Right lobe of liver (tissue), 6 donors: ENCODE data around the gene OR2T4. TPM values are rescaled to one million over a fixed set of nuclear protein-coding genes. Genes with fewer than 3 reads are reported as not detected.

Source experiments
- ATAC-seq, 4 donors: fragments of 200-7000 bp; cut with Tn5 transposase; one replicate each; pipeline ENCODE4 v1.9.1; 2020; ENCODE audit warnings: mild to moderate bottlenecking in 4 of 4, moderate library complexity in 4 of 4
- DNase-seq, 3 donors: peaks; one replicate each; pipeline ENCODE4 v3.0.0-alpha.2; 2020
- H3K27ac ChIP-seq, 3 donors: fragments of 200-600 bp; one replicate each; pipeline ENCODE4 v1.8.0; 2022
- H3K27me3 ChIP-seq, 2 donors: fragments of 200-600 bp; one replicate each; pipeline ENCODE4 v1.8.0; 2022
- H3K36me3 ChIP-seq, 4 donors: fragments of 200-600 bp; sonication (generic) in 1 of 4; one replicate each; pipeline versions ENCODE4 v1.5.1 to v1.8.0; 2017 to 2022; ENCODE audit warnings: control low read depth in 1 of 4
- H3K4me1 ChIP-seq, 4 donors: fragments of 200-600 bp; sonication (generic) in 1 of 4; one replicate each; pipeline versions ENCODE4 v1.5.1 to v1.8.0; 2017 to 2022; ENCODE audit warnings: control low read depth in 1 of 4
- H3K4me3 ChIP-seq, 3 donors: fragments of 200-600 bp; one replicate each; pipeline ENCODE4 v1.8.0; 2022
- H3K9me3 ChIP-seq, 4 donors: fragments of 200-600 bp; sonication (generic) in 1 of 4; one replicate each; pipeline versions ENCODE4 v1.5.1 to v1.8.0; 2017 to 2022; ENCODE audit warnings: control low read depth in 1 of 4
- POLR2A ChIP-seq: fragments of 450-650 bp; IDR thresholded peaks from one replicate; pipeline ENCODE4 v1.6.1; 2017; ENCODE audit warnings: antibody characterized with exemption, mild to moderate bottlenecking
- WGBS: methylation state at CpG from one replicate; pipeline ENCODE4 v1.1.6; 2018; ENCODE audit warnings: low coverage, low lambda C conversion rate; ENCODE audit not compliant: insufficient coverage; ENCODE audit errors: missing lambda C conversion rate; 5-methylcytosine and 5-hydroxymethylcytosine counted together
- intact Hi-C, 2 donors: fragments of 100-400 bp; cut with DNase I; formaldehyde crosslinking; loops; one replicate each; pipeline versions ENCODE4 v1.11.2 to v1.14.1; 2022
- long read RNA-seq: library from polyadenylated mRNA; unstranded; transcript quantifications from one replicate; pipeline ENCODE4 v2.0.0, GENCODE V29; 2019
- total RNA-seq, 6 experiments: library from RNA; depleted of rRNA in 2 of 6; stranded (reverse); fragments of >200 nt in 2 of 6; fragmentation: NEBNext Ultra II Directional in 3 of 6; extraction: Animal tissue kit (Norgen Biotek cat#: 25700) in 3 of 6; gene quantifications; one replicate each; pipeline versions ENCODE4 v1.1.0 to v1.2.4, GENCODE V29; 2016 to 2023
- TF ChIP-seq, protein P1 (sequence below), 4 donors: fragments of 200-600 bp in 3 of 4; fragments of 450-650 bp in 1 of 4; IDR thresholded peaks; one replicate each; pipeline versions ENCODE4 v1.5.1 to v1.8.0; 2016 to 2022; ENCODE audit warnings: antibody characterized with exemption in 4 of 4, mild to moderate bottlenecking in 2 of 4
- donor health status: DM: no; HTN: yes; CAD: no.
- donor health status: DM: no; HTN: no; CAD: no.
- donor health status: DM: no; HTN: no; CAD: no.
- donor health status: DM: no; HTN: yes; CAD: no.
- donor health status: DM: no; HTN: yes; CAD: no.

Gene OR2T4, protein sequence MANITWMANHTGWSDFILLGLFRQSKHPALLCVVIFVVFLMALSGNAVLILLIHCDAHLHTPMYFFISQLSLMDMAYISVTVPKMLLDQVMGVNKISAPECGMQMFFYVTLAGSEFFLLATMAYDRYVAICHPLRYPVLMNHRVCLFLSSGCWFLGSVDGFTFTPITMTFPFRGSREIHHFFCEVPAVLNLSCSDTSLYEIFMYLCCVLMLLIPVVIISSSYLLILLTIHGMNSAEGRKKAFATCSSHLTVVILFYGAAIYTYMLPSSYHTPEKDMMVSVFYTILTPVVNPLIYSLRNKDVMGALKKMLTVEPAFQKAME
- total RNA-seq = not detected
- long read RNA-seq = 0 reads

DNA sequence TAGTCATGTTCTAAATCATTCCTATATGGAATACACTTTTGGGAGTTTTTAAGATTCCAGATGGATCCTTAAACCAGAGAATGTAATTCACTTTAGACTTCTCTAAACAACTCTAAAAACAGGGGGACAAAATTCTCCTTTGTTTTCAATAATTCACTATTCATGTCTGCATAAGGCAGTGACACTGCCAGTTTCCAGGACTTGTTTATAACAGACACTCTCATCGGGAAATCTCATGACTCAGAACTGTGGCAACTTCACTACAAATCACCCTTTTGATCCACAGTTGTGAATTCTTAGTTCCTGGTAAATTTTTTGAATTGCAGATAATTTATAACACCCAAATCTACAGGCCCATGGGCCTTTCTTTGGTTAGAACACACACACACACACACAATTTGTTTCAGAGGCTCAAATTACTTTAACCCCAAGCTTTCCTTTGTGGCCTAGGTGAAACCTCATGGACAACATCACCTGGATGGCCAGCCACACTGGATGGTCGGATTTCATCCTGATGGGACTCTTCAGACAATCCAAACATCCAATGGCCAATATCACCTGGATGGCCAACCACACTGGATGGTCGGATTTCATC lies at the start of gene OR2T4:
Gene OR2T4 (plus strand): TSS at position 545 of the 595 bp plus-strand sequence. CDS start 0 bp downstream, at position 545.
- H3K36me3 ChIP-seq = no peaks in the 10 kb centered on the region
- WGBS = 26% methylated on average over 3 of the region's 3 CpGs

DNA sequence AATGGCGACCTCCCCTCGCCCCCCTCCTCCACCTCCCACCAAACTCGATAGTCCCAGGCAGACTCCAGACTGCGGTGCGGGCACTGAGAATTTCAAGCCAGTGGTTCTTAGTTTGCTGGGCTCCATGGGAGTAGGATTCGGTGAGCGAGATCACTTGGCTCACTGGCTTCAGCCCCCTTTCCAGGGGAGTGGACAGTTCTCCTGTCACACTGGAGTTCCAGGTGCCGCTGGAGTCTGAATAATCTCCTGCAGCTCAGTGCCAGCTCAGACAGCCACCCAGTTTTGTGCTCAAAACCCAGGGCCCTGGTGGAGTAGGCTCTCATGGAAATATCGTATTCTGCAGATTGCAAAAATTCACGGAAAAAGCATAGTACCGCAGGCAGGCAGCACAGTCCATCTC lies 44.7 kb upstream of the OR2T4 start:
- WGBS = 60% methylated on average over 4 of the region's 11 CpGs
- Histone ChIP-seq H3K9me3 (no peaks in the 10 kb centered on the region), H3K4me1 (no peaks in the 10 kb centered on the region), H3K36me3 (no peaks in the 10 kb centered on the region), H3K27me3 (no peaks in the 10 kb centered on the region), H3K4me3 (no peak overlapping the region), H3K27ac (no peak overlapping the region)
- intact Hi-C loops = no loop called here
- DNase-seq = no peak
- ATAC-seq = no peak
- TF ChIP-seq, protein P1, sequence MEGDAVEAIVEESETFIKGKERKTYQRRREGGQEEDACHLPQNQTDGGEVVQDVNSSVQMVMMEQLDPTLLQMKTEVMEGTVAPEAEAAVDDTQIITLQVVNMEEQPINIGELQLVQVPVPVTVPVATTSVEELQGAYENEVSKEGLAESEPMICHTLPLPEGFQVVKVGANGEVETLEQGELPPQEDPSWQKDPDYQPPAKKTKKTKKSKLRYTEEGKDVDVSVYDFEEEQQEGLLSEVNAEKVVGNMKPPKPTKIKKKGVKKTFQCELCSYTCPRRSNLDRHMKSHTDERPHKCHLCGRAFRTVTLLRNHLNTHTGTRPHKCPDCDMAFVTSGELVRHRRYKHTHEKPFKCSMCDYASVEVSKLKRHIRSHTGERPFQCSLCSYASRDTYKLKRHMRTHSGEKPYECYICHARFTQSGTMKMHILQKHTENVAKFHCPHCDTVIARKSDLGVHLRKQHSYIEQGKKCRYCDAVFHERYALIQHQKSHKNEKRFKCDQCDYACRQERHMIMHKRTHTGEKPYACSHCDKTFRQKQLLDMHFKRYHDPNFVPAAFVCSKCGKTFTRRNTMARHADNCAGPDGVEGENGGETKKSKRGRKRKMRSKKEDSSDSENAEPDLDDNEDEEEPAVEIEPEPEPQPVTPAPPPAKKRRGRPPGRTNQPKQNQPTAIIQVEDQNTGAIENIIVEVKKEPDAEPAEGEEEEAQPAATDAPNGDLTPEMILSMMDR (IDR thresholded peaks at IDR 0.05) = no peak
- no peak for TF ChIP-seq POLR2A

More for the DNA sequence above, at the start of gene OR2T4:
- Histone ChIP-seq H3K27ac (no peak within 1 kb of the TSS), H3K4me3 (no peak within 1 kb of the TSS), H3K9me3 (no peaks in the 10 kb centered on the region), H3K4me1 (no peaks in the 10 kb centered on the region), H3K27me3 (no peaks in the 10 kb centered on the region)
- intact Hi-C loops = no loop called here
- TF ChIP-seq, protein P1 (IDR thresholded peaks at IDR 0.05) = no peak
- TF ChIP-seq POLR2A = no peak
- ATAC-seq = no peak
- no peak for DNase-seq

DNA sequence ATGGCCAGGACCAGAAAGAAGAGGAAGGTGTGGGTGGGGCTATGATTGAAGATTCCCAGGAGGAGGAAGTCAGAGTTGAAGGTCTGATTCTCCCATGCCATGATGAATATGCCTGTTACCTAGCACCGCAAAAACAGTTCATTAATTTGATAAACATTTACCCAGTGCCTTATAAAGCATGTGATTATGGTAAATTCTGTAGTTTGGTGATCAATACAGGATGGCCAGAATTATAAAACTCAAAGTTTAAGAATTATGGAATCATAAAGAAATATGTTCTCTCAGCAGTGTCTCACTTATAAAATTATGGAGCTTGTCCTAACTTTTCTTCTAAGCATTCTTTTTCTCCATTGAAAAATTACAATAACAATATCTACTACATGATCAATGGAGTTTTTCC lies 37.0 kb upstream of the OR2T4 start, which contains the start of gene OR2M7:
Gene OR2M7 (minus strand): TSS at position 101 of the 400 bp plus-strand sequence. CDS start 0 bp downstream, at position 101.
- Histone ChIP-seq H3K4me3 (no peak within 1 kb of the TSS), H3K36me3 (no peaks in the 10 kb centered on the region), H3K27me3 (no peaks in the 10 kb centered on the region), H3K9me3 (no peaks in the 10 kb centered on the region), H3K4me1 (no peaks in the 10 kb centered on the region), H3K27ac (no peak within 1 kb of the TSS)
- no peak for DNase-seq
- intact Hi-C loops = no loop called here
- TF ChIP-seq, protein P1 (IDR thresholded peaks at IDR 0.05) = no peak
- TF ChIP-seq POLR2A = no peak
- WGBS = 71% methylated on average over 1 of the region's 1 CpG
- no peak for ATAC-seq

DNA sequence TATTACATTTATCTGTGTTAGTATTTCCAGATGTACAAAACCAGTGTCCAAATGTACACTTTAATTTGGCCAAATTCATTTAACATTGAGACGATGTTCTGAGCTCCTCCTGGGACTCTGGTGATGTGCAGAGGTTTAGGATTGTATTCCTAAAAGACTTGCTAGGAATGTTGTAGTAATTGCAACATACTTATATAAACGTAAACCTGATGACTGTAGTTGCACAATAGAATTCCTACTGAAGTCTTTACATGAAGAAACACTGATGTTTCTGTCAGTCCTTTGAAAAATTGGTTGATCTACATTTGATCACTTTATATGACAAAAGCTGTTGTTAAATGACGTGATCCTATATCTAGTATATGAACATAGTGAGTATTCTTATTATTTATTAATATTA lies 18.0 kb upstream of the OR2T4 start:
- intact Hi-C loops = no loop called here
- ATAC-seq = no peak
- WGBS = 21% methylated on average over 3 of the region's 3 CpGs

More for the DNA sequence above, 18.0 kb upstream of the OR2T4 start:
- Histone ChIP-seq H3K4me1 (no peaks in the 10 kb centered on the region), H3K9me3 (no peaks in the 10 kb centered on the region), H3K36me3 (no peaks in the 10 kb centered on the region), H3K27ac (no peak overlapping the region), H3K4me3 (no peak overlapping the region), H3K27me3 (no peaks in the 10 kb centered on the region)
- TF ChIP-seq POLR2A = no peak
- TF ChIP-seq, protein P1 (IDR thresholded peaks at IDR 0.05) = no peak
- DNase-seq = no peak
